Central memory CD4-positive, alpha-beta T cell (primary cell): ENCODE results near the gene KLHDC8A.
"Not testable (repeated sequence)": the region's sequence is repeated elsewhere in the genome, so short reads cannot be mapped to it uniquely, and the experiment has no call there.

Experiments used
- DNase-seq: peaks from one replicate; pipeline ENCODE4 v3.0.0; 2022

The KLHDC8A gene

DNA sequence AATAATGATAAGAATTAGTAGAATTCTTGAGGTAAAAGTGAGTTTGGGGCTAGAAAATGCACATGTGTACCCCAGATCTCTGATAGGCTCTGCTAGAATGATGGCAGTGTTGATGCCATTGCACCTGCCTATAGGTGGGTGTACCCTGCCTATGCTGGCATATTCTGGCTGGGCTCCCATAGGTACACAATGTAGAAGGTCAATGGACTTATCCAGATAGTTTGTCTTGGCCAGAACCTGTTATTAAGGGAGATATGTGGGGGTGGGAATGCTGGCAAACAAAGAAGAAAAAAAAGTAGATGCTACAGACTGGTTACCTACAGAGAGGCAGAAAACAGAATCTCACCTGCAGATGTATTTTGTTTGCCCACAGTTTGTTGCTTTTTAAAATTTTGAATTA lies 14.1 kb upstream of the KLHDC8A start:
- no peak for DNase-seq

DNA sequence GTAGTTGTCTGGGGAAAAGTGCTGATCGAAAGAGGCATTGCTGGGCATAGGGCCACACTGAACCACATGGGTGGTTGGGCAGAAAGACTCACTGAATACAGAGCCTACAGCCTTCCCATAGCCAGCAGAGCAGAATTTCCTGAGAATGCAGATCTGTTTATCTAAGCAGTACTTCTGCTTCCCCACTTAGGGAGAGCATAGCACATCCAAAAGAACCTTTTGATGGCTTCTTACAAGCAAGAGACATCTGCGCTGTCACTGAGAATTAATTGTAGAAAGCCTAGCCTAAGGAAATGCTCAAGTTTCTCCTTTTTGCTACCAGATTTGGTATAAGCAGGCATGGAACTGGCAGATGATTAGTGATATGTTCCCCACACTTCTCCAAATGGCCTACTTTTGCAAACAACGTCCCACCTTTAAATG lies 13.0 kb upstream of the KLHDC8A start:
- no peak for DNase-seq

DNA sequence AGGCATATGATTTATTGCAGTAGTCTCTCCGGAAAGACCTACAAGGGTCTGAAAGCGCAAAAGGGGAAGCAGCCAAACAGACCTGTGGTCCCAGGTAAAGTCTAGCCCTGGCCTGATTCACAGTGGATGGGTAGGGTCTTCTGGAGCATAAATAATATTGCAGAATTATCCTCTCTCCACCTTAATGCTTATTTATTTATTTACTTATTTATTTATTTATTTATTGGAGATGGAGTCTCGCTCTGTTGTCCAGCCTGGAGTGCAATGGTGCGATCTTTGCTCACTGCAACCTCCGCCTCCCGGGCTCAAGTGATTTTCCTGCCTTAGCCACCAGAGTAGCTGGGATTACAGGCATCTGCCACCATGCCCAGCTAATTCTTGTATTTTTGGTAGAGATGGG lies 11.8 kb upstream of the KLHDC8A start:
- no peak for DNase-seq

DNA sequence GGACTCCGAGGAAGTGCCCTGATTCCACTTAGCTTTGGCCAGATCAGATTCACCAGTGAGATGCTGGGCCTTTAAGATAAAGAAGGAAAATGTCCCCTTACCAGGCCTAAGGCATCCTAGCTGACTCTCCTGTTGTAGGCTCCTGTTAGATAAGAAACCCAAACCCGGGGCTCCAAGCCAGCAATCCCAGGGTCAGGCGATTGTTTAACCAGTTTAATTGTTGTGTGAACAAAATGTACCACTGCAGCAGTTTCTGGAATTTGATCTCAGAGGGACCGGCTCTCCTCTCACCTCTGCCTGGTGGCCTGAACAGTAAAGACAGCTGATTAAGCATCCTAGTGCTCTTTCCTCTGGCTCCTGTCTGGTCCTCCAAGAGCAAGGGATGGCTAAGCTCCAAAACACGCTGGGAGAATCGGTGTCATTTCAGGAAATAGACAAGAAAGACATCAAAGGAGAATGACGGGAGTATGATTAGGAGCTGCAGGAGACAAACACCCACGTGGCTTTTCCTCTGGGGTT lies 9.3 kb upstream of the KLHDC8A start:
- no peak for DNase-seq

DNA sequence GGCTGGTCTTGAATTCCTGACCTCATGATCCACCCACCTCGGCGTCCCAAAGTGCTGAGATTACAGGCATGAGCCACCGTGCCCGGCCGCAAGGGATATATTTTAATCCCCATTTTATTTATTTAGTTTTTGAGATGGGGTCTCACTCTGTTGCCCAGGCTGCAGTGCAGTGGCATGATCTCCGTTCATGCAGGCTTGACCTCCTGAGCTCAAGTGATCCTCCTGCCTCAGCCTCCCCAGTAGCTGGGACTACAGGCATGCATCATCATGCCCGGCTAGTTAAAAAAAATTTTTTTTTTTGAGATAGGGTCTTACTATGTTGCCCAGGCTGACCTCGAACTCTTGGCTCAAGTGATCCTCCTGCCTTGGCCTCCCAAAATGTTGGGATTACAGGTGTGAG lies 8.4 kb upstream of the KLHDC8A start:
- DNase-seq: not testable (repeated sequence)

DNA sequence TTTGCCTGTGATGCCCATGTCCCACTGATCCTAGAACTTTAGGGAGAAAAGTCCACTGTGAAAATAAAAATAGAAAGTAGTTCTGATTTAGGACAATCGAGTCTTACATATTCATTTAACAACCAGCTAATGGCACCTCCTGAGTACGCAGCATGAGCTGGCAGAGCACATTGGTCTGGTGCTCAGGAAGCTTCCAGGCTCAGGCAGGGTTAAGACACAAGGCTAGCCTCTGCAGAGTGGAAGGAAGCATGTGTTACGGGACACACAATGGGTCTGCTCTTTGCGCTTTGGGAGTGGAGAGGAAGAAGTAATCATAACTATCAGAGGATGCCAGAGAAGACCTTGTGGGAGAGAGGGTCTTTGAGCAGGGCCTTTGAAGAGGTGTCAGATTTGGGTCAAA lies 4.2 kb upstream of the KLHDC8A start:
- DNase-seq: no peak

DNA sequence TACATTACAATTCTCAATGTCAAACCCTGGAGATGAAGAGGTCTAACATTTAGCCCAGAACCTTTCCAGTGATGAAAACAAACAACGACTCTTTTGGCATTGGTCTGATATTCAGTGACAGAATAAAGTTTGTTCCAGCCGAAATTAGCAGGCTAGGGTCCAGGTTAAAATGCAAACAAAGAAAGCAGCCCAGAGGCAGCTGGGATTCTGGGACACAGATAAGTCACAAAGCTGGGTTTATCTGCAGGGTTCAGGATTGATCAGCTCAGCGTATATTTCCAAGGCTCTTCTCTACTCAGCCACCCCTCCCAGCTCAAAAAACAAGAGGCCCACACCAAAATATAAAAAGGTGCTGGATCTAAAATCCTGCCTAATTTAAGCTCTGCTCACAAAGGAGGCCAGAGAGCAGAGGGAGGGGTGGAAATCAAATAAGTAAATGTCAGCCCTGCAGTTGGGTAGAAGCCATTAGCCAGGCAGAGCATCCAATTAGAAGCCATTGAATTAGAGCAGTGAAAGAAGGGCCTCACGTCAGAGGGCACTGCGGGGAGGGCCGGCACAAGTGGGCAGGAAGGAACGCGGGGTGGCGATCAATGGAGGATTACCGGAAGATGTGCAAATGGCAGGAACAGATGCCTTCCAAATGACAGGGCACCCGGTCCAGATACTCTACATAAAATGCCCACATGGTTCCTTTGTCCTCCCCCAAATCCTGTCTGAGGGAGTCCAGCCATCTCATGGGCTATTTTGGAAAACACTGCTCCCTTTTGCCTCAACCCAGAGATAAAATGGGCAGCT lies 3.2 kb upstream of the KLHDC8A start:
- no peak for DNase-seq

DNA sequence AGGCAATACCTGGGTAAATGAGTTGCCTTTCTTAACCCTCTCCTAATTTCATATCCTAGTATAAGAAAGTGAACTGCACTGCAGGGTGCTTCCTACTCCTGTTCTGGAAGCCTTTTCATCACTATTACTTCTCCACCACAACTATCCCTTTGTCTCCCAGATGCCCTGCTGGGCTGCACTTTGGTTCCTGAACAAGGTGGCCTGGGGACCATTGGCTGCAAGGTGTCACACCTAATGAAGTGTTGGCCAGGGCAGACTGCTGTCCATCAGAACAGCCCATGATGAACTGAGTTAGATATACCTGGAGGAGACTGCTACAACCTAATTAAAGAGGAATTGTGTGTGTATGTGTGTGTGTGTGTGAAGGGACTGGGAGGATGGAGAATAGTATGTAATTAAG lies 1.9 kb upstream of the KLHDC8A start:
- no peak for DNase-seq

DNA sequence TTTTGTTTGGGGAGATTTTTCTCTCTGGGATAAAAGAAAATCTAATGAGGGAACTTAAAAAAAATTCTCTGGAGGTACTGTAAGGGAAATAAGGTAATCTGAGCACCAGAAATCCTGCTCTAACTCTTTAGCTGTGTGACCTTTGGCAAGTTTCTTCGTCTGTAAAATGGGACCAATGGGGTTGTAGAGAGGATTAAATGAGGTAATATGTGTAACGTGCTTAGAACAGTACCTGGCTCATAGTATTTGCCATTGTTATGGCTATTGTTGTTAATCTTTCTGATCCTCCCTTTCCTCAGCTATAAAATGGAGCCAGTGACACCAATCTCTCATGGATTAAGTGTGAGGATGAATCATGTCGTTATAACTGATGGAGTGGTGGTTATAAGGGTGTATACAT lies 845 bp upstream of the KLHDC8A start:
- DNase-seq: no peak

DNA sequence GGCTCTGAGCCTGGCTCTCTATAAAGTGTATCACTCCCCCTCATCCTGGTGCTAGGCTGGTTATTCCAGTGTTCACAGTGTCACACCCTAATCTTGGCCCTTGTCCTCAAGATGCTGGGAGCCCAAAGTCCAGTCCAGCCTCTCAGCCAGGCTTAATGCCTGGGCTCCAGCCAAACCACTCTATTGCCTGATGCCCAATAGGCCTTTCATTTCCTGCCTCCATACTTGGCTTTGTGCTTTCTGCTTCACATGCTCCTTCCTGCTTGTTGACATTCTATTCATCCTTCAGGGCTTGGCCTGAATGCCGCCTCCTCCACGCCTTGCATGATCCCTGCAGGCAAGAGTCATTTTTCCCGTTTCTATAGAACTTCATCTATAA lies 1.7 kb downstream of the KLHDC8A start:
- no peak for DNase-seq

DNA sequence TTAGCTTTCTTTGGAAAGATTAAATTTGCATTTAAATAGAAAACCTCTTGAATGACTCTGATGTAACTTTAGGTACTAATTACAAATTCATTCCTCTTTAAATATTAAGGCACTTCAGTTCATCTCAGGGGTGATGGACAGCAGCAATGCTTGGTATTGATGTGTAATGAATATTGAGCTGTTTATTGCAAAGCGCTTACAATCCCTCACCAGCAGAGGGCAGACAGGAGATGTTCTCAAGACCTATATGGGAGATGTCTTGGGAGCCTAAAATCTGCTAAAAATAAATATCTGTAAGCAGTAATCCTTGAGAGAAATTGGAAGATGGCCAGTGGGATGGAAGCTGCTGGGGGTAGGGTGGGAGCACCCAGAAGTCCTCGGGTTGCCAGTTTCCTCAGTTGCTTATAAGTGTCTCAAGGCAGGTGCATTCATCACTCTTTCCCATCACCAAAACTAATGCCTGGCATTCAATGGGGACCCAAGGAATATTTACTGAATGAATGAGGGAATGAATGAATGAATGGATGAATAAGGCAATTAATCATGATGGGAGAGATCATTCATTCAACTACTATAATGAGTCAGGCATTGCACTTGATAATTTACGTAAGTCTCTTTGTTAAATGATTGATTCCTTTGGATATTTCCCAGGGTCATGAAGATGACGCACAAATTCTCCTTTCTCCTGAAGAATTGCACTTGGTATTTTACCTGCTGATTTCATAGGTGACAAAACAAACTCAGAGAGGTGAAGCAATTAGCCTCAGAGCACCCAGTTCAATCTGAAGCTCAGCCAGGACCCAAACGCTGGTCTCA lies 2.3 kb downstream of the KLHDC8A start:
- DNase-seq: peak; percentile 48

DNA sequence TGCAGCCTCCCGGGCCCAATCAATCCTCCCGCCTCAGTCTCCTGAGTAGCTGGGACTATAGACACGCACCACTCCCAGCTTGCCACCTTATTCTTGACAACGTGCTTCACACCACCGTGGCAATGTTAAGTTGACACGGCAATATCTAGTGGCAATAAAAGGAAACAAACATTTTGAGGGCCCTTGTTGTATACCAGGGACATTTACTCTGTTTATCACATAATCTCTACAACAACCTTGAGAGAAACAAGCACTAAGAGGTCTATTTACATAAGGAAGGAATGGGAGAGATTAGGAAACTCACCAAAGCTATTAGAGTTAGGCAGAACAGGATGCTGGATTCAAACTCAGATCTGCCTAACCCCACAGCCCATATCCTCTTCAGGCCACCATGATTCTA lies 3.1 kb downstream of the KLHDC8A start:
- no peak for DNase-seq

DNA sequence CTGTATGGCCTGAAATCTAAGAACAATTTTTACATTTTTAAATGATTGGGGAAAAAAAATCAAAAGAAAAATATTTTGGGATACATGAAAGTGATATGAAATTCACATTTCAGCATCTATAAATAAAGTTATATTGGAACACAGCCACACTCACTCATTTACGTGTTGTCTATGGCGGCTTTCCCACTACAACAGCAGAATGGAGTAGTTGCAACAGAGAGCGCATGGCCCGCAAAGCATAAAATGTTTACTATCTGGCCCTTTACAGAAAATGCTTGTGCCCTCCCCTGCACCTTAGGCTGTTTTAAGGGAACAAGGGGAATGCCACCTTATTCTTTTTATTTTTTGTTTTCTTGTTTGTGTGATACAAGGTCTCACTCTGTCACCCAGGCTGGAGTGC lies 3.5 kb downstream of the KLHDC8A start:
- DNase-seq: no peak

DNA sequence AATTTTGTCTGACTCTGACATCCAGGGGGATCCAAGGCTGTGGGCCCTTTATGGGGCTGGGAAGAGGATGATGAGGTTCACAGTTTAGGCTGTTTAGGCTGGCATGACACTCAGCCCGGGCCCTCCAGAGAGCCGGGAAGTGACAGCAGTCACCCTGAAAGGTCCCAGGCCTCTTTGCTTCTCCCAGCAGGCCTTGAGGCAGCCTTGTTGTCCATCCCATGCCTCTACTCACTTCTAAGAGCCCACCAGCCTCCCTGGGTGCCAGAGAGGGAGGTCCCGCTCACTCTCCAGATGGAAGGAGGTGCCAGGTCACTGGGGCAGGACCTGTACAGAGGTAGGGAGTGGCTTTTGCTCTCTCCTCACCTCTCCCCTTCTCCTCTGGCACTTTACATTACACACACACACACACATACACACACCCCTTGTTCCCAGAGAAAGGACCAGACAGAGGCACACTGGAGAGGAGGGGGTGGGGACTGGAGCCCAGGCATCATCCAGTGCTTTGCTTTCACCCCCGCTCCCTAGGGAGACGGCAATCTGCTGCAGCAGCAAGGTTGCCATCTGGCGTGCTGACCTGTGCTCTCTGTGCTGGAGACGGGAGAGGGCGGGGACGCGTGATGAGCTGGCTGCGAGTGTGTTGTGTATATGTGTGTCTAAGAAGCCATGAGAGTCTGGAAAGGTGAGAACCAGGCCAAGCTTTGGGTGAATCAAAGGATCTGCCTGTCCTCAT lies 4.6 kb downstream of the KLHDC8A start:
- no peak for DNase-seq

DNA sequence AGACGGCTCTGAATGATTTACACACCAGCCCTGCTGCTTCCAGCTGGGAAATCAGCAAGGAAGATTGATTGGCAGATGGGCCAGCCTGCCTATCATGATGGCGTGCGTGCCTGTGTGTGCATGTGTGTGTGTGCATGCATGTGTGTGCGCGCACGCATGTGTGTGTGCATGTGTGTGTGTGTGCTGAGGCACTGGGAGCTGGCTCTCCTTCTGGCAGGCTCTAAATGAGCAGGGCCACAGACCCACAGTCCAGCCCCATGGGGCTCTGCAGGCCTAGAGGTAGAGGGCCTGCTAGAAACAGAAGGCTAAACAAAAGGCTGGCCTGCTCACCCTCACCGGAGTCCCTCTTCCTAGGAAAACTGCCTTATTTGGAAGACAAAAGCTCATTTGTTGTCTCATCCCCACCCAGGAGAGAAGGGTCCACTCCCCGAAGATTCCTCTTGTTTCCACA lies 6.0 kb downstream of the KLHDC8A start:
- DNase-seq: no peak

DNA sequence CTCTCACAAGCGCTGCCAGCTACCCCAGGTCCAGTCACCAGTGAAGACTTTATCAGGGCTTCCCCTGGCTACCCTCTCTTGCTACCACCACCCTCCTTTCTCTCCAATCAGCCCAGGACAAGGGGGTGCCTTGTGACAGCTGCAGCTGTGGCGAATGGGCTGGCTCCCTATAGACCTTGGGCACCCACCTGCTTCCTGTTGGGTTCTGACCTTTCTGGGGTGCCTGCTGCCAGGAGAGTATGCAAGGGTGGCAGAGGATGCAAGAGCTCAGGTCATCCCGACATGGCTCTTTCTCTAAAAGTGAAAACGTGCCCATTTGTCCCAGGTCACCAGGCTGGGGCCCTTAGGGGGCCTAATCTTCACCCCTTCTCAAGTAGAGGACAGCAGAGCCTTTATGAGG lies 6.6 kb downstream of the KLHDC8A start:
- no peak for DNase-seq

DNA sequence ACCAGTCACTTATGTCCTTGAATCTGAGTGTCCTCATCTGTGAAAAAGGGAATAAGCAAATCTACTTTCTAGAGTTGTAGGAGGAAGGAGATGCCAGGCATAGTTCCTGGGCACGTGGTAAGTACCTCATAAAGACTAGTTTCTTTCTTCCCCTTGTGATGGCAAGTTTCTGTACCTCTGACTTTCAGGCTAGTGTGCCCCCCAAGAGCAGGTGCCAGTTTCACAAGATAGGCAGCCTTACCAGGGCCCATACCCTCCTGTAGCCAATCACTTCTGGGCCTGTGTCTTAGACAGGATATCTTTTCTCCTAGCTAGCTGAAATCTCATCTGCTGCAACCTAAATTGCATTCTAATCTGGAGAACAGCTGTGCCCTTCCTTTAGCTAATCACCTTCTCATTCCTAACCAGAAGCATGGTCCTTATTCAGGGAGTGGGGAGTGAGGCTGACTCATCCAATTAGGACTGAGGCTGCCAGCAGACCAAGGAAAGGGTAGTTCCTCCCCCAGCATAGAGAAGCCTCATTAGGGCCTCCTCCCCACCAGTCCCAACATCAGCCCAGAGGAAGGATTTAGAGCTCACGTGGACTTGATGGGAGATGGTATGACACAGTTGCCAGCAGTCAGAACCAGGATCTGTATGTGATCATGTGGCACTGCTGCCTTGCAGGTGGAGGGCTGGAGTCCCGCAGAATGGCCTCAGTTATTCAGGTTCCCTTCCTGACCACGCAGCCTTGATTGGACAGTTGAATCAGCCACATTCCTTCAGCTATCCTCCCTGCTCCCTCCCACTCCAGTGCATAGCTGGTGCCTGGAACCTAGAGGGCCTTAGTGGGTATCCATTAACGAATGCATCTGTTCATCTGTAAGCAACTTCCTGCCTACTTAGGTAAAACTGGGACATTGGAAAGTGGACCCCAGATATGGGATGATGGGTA lies 7.9 kb downstream of the KLHDC8A start:
- DNase-seq: no peak

DNA sequence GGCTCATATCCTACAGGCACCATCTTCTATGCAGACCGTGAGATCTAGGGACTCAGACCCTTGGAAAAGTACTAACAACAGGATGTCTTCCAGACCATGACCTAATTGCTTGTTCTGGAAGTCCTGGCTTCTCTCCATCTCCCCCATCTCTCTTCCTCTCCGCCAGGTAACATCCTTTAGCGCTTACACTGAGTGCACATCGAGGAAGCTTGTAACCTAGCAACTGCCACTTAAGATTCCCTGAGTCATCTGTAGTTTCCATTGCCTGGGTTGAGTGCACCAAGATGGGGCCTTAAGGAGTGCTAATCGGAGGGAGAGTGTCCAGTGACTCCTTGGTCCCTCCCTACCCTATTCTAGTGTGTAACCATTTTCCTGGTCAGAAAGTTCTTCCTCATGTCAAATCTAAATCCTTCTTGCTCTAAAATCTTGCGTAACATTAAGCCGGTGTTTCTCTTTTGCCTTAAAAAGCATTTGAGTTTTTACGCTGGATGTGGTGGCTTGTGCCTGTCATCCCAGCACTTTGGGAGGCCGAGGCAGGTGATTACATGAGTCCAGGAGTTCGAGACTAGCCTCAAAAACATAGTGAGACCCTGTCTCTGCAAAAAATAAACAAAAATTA lies 9.7 kb downstream of the KLHDC8A start:
- DNase-seq: no peak

DNA sequence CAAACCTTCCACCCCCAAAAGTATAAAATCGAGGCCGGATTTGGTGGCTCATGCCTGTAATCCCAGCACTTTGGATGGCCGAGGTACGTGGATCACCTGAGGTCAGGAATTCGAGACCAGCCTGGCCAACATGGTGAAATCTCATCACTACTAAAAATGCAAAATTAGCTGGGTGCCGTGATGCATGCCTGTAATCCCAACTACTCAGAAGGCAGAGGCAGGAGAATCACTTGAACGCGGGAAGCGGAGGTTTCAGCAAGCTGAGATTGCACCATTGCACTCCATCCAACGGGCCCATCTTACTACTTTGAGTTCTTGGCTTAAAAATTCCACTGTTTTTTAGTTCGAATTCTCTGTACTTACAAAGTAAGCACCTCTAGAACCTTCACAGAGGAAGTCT lies 11.0 kb downstream of the KLHDC8A start:
- no peak for DNase-seq

DNA sequence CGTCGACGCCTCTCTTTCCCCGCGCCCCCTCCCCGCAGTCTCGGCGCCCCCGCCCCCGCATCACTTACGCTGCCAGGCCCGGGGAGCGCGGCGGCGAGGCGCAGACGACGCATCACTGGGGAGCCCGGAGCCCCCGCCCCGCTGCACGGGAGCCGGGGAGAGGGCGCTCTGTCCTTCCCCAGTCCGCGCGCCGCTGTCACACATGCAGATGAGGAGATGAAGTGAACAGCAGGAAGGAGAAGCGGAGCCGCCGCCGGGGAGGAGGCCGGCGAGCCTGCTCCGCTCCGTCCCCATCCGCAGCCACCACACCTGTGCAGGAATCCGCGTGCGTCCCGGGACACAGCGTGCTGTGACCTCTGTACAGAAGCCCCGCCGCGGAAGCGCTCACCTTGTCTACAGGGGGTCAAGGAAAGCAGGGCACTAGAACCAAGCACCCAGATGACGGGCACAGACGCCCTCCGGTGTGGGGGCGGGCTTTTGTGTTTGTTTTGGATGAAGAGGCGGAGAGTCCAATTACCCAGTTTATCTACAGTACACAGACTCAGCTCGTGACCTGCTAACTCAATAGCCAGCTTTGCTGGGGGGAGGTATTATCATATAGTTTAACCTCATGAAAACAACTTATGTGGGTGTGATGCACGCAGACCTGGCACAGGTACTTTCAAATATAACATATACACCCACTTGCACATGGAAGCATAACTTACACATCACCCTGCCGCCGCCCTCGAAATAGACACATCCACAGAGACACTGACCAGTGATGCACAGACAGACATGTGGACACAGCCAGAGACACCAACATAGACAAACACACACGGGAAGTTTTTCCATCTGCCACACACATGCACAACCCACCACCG lies 12.4 kb downstream of the KLHDC8A start:
- peak; percentile 35 for DNase-seq
